GM12873 (cell line): ENCODE measurements around the gene CCDC70.

Source experiments
- TF ChIP-seq, protein P1 (sequence below): IDR thresholded peaks from 2 replicates; pipeline ENCODE4 v1.5.1; 2012; ENCODE audit warnings: low read depth, mild to moderate bottlenecking, moderate library complexity, low read length, control low read depth; ENCODE audit not compliant: insufficient read depth; ENCODE audit errors: missing control alignments

CCDC70 gene

DNA sequence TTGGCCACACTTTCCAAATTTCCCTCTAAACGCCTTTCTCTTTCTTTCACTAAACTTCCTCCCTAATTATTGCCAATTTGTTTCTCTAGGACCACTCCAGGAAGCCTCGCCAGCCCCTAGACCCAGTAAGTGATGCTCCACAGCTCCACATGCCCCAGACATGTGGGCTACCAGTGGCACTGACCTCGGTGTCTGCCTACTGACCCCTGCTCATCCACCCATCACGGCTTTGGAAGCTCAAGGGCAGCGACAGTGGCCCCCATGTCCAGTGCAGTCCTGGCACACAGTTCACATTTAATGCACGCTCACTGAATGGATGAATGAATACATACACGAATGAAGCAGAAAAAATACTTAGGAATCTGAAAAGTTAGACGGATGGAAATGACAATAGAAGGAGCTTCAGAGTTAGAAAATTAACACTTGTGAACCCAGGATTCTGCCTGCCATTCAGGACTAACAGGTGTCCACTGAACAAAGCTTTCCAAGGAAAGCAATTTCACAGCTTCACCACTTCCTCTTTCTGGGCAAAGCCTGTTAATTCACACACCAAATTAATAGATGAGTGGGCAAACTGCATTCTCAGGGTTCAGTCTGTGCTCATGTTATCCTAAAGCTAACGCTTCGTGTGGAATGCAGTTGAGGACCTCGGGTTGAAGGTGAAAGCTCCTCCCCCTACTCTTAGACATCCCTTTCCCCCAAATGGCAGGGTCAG, 50.9 kb downstream of the CCDC70 start:
- TF ChIP-seq, protein P1, sequence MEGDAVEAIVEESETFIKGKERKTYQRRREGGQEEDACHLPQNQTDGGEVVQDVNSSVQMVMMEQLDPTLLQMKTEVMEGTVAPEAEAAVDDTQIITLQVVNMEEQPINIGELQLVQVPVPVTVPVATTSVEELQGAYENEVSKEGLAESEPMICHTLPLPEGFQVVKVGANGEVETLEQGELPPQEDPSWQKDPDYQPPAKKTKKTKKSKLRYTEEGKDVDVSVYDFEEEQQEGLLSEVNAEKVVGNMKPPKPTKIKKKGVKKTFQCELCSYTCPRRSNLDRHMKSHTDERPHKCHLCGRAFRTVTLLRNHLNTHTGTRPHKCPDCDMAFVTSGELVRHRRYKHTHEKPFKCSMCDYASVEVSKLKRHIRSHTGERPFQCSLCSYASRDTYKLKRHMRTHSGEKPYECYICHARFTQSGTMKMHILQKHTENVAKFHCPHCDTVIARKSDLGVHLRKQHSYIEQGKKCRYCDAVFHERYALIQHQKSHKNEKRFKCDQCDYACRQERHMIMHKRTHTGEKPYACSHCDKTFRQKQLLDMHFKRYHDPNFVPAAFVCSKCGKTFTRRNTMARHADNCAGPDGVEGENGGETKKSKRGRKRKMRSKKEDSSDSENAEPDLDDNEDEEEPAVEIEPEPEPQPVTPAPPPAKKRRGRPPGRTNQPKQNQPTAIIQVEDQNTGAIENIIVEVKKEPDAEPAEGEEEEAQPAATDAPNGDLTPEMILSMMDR, result no peak

DNA sequence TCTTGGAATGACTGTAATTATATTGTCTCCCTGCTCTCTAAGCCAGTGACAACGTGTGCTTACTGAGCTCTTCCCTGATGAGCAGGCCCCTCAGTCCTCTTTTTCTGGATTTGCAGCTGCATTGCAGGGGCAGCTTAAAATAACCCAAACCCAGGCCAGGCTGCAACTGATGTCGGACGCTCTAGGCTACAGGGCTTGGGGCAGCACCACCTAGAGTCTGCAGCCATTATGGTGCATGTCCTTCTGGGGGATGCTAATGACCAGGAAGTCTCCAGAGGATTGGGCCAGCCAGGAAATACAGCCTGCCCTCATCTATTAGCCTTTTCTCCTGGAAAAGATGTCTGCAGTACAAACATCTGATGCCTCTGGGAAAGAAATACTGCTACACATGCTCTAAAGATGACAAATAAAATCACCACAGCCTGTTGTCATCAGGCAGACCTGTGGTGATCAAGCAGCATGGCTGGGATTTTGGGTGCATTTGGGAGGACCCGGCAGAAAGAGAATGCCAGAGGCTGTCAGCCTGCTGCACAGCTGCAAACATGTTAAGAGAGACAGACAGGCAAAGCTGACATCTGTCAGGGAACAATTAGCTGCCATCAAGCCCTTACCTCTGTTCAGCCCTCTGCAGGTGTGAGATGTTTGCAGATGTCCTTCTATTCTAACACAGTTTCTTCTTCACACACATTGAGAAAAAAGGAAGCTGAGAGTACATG, 51.8 kb downstream of the CCDC70 start:
- TF ChIP-seq, protein P1, result no peak

DNA sequence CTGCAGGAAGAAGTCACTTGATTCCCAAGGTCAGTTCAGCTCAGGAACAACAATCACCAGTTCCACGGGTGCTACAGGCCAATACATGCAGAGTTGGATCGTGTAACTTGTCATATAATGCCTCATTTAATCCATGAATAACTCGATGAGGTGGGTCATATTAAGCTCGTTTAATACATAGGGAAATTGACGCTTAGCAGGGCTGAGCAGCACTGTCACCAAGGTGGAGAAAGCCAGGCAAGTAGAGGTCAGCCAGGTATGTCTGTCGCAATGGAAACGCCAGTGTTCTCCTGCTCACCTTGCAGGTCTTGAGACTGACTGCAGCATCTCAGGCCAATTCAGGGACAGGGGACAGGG, 52.3 kb downstream of the CCDC70 start:
- TF ChIP-seq, protein P1, result no peak
